HG03175 (cell line): ENCODE measurements around the gene TEDC1.

Source experiments
- ATAC-seq: cut with Tn5 transposase; IDR thresholded peaks from one replicate; pipeline ENCODE4 v1.9.1; 2021; ENCODE audit warnings: mild to moderate bottlenecking, moderate library complexity; ENCODE audit not compliant: unreplicated experiment

The TEDC1 gene

DNA sequence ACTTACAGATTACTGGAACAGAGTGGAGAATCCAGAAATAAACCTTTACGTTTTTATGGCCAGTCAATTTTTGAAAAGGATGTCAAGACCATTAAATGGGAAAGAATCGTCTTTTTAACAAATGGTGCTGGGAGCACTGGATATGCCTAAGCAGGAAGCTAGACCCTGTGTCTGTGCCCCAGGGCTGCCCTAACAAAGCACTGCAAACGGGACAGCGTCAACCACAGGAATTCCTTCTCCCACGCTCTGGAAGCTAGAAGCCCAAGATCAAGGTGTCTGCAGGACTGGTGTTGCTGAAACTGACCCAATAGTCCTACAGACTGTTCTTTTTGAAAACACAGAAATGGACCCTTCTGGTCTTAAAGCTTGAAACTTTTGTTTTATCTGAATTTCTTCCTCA, 26.1 kb downstream of the TEDC1 start:
- no peak for ATAC-seq

DNA sequence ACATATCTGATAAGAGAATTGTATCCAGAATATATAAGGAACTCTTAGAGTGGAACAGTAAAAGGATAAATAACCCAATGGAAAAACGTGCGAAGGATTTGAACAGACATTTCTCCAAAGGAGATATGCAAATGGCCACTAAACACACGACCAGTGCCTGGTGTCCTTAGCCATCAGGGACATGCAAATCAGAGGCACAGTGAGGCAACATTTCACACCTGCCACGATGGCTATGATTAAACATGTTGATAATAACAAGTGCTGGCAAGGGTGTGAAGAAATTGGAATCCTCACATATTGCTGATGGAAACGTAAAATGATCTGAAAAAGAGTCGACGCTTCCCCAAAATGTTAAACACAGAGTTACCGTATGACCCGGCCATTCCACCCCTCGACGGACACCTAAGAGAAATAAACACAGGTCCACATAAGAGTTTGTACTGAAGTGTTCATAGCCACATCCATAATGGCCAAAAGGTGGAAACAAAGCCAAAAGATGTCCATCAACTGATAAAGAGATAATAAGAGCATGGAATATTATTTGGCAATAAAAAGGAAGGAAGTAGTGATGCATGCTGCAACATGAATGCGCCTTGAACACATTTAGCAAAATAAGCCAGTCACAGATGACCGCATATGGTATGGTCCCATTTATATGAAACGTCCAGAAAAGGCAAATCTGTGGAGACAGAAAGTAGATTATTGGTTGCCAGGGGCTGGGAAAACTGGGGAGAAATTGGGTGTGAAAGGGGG, 29.1 kb downstream of the TEDC1 start:
- ATAC-seq, result no peak

DNA sequence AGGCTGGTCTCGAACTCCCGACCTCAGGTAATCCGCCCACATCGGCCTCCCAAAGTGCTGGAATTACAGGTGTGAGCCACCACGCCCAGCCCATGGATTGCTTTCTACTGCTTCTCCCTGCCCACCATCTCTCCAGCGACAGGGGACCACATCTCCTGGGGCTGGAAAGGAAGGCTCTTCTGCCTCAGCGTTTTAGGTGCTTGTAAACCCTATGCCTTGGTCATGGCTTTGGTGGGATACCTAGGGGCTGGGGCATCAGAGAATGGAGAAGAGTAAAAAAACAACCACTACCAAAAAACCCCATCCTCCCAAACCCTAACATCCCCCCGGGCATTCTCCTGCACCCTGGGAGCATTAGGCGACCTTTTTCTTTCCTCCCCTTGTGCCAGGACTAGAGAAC, 34.3 kb downstream of the TEDC1 start:
- no peak for ATAC-seq

DNA sequence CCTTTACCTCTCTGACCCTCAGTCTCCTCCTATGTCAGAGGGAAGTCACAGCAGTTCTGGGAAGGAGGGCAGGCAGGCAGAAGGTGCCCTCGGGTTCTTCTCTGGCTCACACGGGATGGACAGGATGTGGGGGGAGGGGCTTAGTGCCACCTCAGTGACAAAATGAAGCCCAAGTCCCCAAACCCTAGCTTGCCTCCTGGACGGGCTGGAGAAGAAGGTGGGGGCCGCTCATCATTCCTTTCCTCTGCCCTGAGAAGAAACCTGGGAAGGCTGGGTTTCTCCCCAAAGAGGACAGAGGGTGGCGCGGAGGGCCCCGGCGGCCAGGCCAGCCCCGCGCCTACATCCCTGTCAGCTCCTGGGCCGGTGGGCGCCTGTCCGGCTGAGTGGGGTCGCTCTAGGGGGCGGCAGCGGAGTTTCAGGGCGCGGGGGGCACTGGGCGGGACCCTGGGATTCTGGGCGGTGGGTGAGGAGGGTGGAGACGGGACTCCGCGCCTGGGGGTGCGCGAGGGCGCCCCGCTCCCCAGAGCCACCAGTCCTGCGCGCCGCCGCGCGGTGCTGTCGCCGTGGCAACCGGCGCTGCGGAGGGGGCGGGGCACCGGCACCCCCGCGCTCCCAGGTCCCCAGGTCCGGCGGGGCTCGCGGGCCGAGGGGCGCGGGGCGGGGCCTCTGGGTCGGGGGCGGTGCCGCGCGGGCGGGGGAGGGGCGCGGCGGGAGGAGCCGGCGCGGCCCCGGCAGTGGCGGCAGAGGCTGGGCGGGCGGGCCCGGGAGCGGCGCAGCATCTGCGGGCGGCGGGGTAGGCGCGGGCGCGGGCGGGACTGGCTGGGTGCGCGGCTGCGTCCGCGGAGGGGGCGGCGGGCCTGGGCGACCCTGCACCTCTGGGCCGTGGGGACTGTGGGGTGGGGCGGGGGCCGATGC, 35.1 kb downstream of the TEDC1 start, which contains the start of gene TMEM121:
Gene TMEM121, plus strand, starts transcription at position 723 of the 915 bp plus-strand sequence. CDS start 2,252 bp downstream, outside the sequence.
- no peak for ATAC-seq

DNA sequence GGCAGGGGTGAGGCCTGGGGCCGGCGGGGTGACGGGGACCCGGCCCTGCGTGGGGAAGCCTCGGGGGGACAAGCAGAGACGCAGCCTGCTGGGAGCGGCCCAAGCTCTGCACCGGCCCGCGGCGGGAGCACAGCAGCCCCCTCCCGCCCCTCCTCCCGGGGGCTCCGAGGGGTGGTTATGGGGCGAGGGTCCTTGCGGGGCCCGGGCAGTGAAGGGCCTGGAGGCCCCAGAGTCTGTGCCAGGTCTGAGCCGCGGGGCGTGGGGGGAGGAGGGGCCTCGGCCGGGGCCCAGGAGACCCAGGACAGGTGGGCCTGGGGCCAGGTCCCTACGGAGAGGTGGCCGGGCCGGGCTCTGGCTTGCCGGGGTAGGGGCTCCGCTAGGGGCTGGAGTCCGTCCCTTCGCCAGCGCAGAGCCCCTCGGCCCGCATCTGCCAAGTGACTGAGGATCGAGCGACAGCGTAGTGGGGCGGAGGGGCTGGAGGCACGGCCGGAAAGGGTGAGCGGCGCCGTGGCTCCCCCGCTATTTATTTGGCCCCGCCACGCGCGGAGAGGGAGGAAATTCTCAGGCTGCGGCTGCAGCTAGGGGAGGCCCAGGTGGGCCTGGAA, 35.8 kb downstream of the TEDC1 start:
- ATAC-seq, result no peak

DNA sequence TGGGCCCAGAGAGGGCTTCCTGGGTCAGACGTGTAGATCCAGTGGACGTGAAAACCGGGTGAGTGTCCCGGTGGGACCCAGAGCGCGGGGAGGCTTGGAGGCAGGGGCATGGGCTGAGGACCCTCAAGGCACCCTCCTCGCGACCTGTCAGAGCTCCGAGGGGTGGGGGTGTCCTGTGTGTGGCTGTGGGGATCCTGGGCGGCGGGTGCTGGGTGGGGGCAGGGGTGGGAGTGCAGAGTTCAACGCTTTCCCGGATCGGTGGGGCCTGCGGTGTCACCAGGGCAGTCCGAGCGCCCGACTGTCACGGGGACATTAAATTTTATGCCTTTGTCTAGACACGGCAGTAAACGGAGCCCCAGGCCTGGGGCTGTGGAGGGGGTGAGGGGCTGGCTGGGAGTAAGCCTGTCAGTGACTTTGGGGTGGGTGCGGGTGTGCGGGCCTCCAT, 36.4 kb downstream of the TEDC1 start:
- no peak for ATAC-seq

DNA sequence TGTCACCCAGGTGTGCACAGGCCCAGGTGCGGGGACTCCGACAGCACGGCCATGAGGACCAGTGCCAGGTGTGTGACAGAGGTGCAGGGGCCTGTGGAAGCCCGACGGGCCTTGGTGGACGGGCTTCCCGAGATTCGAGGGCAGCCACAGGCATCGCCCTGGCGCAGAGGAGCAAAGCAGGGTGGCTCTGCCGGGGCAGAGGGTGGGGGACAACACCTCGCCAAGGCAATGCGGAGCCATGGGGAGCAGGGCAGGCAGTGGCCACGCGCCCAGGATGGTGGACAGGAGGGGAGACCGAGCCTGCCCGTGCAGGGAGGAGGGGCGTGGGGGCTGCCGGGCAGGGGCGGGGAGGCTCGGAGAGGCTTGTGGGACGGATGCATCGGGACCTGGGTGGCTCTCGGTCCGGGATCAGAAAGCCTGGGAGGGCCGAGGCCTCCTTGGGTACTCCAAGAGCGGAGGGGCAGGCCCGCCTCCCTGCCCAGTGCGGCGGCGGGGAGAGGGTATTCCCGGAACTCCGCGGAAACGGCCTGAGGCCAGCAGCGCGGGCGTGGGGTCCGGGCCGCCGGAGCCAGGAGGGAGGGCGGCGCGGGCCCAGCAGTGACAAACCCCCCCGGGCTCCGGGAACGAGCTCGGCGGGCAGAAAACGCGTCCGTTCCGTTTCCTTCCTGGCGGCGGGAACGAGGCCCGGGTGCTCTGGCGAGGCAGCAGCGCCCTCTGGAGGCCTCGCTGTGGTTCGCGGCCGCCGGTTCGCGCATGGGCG, 37.0 kb downstream of the TEDC1 start:
- no peak for ATAC-seq

DNA sequence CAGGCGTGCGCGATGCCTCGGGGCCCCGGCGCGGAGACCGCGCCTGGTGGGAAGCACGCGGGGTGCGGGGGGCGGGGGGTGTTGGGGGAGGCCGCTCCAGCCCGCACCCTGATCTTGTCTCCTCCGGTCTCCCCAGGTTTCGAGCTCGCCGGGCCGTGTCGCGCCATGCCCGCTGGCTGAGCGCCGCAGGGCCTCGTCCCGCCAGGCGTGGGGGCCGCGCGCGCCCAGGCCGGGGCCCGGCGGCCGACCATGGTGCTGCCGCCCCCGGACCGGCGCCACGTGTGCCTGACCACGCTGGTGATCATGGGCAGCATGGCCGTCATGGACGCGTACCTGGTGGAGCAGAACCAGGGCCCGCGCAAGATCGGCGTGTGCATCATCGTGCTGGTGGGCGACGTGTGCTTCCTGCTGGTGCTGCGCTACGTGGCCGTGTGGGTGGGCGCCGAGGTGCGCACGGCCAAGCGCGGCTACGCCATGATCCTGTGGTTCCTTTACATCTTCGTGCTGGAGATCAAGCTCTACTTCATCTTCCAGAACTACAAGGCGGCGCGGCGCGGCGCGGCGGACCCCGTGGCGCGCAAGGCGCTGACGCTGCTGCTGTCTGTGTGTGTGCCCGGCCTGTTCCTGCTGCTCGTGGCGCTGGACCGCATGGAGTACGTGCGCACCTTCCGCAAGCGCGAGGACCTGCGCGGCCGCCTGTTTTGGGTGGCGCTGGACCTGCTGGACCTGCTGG, 37.7 kb downstream of the TEDC1 start:
- ATAC-seq, result no peak

DNA sequence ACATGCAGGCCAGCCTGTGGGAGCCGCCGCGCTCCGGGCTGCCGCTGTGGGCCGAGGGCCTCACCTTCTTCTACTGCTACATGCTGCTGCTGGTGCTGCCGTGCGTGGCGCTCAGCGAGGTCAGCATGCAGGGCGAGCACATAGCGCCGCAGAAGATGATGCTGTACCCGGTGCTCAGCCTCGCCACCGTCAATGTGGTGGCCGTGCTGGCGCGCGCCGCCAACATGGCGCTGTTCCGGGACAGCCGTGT, 38.2 kb downstream of the TEDC1 start:
- ATAC-seq, result no peak

DNA sequence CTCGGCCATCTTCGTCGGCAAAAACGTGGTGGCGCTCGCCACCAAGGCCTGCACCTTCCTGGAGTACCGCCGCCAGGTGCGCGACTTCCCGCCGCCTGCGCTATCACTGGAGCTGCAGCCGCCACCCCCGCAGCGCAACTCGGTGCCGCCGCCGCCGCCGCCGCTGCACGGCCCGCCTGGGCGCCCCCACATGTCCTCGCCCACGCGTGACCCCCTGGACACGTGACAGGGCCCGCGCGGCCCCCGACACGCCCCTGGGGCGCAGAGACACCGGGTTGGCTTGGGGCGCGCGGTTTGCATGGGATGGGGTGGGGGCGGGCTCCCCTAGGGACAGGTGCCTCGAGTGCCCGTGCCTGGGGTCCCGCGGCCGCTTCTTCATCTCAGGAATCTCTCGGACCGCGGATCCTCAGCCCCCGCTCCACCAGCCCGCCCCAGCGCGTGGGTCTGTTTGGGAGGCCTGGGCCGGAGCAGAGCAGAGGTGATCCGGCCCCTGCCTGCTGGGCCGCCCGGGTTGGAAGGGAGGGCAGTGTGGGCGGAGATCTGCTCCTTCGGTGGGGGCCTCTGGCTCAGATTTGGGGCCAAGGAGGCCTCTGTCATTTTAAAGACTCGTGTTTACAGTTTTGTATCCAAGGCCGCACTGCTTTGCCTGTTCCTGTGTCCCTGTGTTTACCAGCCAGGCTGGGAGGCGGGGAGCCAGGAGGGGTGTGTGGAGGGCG, 38.7 kb downstream of the TEDC1 start:
- no peak for ATAC-seq

DNA sequence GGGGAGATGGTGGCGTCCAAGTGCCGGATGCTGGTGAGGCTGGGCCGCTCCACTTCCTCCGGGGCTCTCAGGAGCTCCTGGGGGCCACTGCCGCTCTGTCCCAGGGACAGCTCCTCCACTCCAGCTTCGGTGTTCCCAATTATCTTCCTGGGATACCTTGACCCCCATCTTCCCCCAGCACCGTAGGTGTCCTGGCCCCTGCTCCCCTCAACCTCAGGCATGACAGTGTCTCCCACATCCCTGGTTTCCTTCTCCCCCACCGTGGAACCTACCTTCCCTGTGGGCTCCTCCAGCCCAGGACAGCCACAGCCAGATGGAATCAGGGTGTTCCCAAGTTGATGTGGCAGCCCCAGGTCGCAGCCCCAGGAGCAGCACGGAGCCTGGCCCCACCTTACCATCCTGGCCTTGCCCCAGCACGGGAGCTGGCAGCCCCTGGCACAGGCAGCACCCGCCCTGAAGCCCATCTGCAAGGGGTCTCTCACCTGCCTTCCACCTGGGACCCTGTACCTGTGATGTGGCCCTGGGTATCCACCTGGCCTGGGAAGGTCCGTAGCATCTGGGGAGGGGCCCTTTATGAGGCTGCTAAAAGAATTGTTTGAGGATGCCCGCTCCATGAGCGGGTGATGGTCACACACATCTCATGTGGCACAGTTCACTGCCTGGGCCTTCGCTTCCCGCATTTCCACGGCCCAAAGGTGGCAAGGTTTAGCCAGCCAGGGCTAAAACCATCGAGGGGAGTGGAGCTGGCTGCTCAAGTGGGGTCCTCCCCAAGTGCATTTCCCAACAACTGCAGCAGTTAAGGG, 39.4 kb downstream of the TEDC1 start:
- ATAC-seq, result no peak

DNA sequence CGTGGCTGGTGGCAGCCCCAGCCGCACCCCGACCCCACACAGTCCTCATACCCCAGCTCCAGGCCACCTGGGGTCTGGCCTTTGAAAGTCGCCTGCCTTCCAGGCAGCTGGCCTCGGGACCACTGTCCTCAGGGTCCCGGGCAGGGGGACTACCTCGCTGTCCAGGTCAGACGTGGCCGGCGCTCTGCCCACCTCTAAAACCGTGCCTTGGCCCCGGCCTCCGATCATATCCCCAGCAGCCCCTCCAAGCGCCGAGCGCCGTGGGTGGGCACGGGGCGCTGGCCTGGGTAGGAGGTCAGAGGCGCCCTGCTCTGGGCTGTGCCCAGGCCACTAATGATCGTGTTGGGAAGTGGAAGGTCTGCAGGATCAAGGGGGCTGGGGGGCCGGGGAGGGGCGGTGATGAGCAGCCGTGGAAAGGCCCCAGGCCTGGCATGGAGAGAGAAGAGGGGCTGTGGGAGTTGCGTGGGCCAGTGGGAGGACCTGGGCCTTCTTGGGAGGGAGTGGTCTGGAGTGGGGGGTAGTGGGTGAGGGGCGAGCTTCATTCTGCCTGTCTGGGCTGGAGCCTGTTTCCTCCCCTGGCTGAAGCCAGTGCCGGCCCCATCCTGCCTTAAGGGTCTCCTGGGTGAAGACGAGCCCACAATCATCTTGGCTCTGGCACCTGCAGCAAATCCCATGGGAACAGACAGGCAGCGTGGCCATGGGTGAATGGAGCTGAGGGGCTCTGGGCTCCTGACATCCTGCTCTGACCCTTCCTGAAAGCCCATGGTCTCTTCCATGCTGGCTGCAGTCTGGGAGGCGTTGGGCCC, 40.2 kb downstream of the TEDC1 start:
- no peak for ATAC-seq

DNA sequence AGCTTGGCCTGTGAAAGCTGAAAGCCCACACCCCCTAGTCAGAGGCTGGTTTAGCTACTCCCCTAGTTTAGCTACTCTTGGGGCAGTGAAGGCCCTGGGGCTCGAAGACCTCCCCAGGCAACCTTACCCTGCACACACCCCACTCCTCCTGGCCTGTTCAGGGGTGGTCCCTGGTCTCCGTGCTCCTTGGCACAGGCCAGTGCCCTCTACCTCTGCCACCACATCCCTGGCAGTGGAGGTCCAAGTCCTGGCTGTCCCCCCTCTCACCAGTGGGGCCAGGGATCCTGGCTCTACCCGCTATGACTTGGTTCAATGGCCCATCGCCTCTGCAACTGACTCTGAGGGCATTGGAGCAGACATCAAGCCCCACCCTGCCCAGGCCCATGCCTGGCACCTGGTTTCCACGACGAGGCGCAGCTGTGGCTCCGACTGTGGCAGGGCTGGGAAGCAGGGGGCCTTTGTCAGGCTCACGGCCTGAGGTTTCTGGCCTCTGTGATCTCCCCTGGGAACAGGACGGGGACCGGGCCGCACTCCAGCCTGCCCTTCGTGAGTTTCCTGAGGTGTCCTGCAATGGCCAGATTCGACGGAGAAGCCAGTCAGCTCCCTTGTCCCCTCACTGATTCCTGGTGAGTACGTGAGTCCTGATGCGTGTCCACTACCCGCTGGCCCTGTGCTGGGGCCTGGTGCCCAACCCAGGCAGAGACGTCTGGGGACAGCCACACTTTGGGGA, 41.0 kb downstream of the TEDC1 start:
- ATAC-seq, result no peak

DNA sequence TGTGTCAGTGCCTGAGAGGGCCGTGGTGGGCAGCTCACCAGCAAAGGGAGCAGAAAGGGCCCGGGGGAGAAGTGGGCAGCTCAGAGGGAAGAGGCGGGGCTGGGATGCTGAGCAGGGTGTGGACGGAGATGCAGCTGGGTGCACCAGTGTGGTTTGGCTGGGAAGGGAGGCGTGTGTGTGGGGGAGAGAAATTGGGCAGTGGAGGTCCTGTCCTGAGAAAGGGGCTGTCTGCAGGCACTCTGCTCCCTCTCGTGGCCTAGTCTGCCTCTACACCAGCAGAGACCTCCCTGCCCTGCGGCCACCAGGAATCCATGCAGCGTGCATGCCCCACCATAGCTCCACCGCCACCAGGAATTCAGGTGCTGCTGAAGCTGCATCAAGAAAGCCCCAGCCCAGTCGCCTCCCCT, 41.7 kb downstream of the TEDC1 start:
- ATAC-seq, result no peak

DNA sequence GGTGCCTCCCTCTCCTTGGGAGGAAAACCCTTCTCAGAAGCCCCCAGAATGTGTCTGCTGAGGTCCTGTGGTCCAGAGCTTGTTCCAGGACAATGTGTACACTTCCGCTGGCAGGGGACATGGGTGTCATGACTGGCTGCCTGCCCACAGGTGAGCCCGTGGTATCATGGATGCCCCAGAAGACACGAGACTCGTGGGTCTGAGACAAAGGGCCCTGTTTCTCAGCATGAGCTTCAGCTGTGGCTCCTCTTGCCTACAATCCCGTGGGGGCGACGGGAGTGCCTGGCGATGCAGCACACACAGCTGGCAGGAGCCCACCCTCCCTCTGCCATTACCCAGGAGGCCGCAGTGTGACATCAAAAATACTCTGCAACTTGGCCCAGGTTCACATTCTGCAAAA, 42.3 kb downstream of the TEDC1 start:
- ATAC-seq, result no peak

DNA sequence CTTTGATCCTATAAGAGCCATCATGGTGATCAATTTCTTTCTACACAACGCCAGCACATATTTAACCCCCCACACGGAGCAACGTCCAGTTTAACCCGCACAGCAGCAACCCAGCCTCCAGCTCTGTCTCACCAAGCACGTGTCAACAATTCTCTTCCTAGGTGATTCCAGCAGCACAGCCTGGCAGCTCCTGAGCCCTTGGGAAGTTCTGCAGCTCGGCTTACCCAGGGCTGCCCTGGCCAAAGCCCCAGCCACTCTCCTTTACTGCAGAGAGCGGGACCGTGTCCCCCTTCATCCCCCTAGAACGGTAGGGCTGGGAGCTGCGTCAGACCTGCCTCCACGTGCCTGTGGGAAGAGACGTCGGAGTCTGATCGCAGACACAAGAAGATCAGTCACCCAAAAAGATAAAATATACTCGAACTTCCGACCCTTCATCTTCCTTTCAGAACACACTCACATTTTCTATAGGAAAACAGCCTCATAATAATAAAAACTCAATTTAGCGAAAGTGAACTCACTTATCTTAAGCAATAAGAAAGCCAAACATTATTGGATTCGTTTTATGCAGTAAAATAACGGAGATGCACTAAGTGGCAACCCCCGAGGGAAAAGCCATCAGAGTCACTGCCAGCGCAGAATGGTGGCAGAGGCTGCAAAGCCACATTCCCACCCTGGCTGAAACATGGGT, 42.9 kb downstream of the TEDC1 start:
- ATAC-seq, result no peak

DNA sequence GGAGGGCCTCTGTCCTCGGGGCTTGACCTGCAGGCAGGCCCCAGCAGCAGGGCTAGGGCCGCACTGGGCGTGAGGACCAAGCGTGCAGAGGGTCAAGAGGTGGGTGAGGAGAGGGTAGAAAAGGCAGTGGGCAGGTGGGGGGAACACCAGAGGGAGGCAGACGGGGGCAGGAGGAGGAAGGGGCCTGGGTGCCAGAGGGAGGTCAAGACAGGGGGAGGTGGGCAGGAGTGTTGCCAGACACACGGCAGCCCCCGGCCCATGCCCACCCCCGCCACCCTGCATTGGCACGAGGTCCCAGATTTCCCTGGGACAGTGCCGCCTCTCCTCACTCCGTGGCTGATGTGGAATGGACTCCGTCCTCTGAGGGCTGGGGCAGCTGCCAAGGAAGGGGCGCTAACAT, 43.5 kb downstream of the TEDC1 start:
- no peak for ATAC-seq
